Posterior cingulate gyrus (tissue), 11 donors: ENCODE results near the gene CREBBP.

ENCODE experiments used
- DNase-seq, 10 donors: peaks; one replicate each; pipeline versions ENCODE4 v3.0.0 to v3.0.0-alpha.2; 2020 to 2021; ENCODE audit warnings: mixed read lengths in 3 of 10
- intact Hi-C: fragments of 100-400 bp; cut with DNase I; formaldehyde crosslinking; loops from one replicate; pipeline ENCODE4 v1.15.1; 2023

The CREBBP gene

GRCh38 chr16:3858801-3859200 is 21.7 kb downstream of the CREBBP start:
- intact Hi-C loops: no loop called here

DNA sequence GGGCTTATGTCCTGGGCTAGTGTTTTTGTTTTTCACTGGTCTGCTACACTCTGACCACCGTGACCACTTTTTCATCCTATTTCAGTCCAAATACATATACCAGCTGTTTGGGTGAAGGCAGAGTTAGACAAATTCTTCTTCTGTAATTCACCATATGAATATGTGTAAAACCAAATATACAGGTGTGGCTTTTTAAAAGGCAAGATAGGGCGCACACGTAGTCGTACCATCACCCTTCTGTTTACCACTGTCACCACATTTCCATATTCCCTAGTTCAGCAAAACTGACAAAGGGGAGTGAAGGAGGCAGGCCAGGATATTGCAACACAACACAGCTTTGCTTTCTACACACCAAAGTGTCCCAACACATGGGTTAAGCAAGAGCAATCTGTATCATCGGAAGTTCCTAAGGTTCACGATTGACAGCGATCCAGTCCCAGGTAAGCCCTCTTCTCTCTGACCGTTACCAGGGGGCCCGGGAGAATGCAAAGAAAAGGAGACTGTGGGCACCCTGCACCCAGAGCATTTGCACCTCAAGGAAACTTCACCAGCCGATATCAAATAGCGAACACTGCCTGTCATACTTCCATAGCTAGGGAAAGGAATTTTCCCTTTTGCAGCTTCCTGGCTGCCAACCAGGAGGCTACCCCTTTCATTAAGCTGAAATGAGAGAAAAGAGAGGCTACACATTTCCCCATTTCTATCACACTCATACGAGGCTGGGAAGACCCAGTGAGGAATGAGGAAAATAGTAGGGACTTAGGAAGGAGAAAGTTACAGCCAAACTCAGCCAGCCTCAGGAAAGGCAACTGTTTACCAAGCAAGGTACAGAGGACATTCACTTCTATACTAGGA is 23.1 kb downstream of the CREBBP start:
- intact Hi-C loops: no loop called here
- DNase-seq: no peak

More at GRCh38 chr16:3858801-3859200, 21.7 kb downstream of the CREBBP start:
- no peak for DNase-seq

GRCh38 chr16:3856367-3857141 is 24.0 kb downstream of the CREBBP start:
- intact Hi-C loops: no loop called here
- DNase-seq: no peak

DNA sequence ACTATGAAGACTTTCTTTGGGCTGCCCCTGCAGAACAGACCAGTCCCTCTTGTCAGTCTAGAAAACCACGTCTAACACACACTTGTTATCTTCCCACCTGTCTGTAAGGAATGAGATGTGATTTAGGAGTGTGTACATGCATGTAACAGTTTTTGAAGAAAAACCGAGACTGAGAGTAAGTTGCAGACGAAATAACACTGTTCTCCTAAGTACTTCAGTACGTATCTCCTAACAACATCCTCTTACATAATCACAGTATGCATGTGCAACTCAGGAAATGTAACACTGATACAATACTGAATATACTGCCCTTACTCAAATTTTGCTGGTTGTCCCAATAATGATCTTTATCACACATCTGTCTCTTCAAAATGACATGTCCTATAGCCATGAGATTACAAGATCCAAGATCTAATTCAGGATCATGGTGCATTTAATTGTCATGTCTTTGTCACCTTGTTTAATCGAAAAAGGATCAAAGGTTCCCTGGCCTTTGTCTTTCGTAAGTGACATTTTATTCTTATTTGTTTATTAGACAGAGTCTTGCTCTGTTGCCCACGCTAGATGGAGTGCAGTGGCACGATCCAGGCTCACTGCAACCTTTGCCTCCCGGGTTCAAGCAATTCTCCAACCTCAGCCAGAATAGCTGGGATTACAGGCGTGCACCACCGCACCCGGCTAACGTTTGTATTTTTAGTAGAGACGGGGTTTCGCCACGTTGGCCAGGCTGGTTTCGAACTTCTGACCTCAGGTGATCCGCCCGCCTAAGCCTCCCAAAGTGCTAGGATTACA is 25.6 kb downstream of the CREBBP start:
- no peak for DNase-seq
- intact Hi-C loops: no loop called here

DNA sequence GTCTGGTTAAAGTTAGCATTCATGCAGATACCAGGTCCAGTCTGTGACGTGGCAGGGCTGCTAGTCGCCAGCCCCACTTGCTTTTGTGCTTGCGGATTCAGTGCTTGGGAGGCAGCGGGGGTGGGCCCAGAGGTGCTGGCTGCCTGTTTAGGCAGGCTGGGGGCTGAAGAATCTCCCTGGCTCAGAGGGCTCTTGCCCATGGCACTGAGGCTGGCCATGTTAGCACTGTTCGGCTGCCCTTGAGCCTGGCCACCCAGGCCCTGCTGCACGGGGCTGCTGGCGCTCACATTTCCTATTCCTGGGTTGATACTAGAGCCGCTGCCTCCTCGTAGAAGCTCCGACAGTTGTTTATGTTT is 30.0 kb downstream of the CREBBP start:
- intact Hi-C loops: no loop called here
- peak in 2 of 10 donors; percentile 76 to 85 for DNase-seq

DNA sequence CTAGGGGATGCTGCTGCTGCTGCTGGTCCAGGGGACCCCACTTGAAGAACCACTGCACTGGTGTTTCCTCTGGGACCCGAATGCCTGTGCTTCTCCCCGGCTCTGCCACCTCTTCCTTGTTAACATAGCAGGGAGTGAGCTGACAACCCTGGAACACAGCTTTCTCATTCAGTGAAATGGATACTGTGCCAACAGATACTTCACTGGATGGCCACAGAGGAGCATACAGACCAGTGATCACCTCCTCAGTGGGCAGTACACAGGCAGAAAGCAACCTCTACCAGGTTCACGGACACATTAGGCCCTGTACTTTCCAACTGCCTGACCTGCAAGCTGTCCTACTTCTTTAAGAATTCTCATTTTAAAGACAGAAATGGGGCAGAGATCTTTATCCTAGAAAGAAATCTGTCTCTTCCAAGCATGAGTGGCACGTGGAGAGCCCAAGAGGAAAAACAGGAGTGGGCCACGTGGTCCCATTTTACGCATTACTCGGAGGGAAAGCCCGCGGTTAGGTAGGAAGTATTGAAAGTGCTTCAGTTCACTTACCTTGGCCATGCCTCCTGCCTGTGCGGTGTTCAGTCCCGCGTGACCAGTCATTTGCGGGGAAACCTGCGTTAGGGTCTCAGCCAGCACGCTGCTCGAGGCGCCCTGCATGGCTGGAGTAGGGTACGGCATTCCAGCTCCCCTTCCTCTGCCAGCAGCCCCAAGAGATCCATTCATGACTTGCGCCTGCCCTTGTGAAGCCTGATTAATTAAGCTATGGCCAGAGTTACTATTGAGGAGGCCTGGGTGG is 30.6 kb downstream of the CREBBP start:
- no peak for DNase-seq
- intact Hi-C loops: no loop called here

- intact Hi-C loops: no loop called here
- DNase-seq: no peak
Measured at GRCh38 chr16:3846595-3847091, 33.9 kb downstream of the CREBBP start.

DNA sequence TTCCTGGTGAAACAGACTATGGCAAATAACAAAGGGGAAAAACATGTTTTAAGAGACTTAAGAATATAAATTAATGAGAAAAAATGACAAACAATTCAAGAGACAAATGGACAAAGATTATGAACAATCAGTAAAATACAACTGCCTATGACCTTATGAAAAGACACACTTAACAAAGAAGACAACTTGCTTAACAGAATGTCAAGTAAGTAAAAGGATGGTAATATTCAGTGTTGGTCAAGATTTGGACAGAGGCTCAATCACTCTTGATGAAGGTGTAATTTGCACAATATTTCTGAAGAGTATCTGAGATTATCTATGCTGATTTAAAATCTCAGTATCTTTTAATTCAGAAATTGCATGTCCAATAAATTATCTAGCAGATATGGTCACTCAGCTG is 34.4 kb downstream of the CREBBP start:
- DNase-seq: no peak
- intact Hi-C loops: no loop called here

DNA sequence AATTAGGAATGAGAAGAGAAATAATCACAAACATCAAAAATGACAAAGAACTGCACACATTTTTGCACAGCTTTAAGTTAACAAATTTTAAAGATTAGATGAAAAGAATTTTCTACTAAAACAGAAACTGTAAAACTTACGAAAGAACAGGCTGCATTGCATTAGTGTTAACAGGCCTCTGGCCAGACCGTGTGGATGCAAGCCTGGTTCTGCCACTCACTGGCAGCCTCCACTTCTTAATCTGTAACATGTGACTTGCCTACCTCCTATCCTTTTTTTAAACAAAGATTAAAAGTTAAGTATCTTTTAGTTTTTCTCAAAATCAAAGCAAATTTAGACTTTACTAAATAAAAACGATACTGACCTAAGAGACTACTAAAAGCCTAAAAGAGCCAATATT is 37.5 kb downstream of the CREBBP start:
- intact Hi-C loops: no loop called here
- DNase-seq: no peak

DNA sequence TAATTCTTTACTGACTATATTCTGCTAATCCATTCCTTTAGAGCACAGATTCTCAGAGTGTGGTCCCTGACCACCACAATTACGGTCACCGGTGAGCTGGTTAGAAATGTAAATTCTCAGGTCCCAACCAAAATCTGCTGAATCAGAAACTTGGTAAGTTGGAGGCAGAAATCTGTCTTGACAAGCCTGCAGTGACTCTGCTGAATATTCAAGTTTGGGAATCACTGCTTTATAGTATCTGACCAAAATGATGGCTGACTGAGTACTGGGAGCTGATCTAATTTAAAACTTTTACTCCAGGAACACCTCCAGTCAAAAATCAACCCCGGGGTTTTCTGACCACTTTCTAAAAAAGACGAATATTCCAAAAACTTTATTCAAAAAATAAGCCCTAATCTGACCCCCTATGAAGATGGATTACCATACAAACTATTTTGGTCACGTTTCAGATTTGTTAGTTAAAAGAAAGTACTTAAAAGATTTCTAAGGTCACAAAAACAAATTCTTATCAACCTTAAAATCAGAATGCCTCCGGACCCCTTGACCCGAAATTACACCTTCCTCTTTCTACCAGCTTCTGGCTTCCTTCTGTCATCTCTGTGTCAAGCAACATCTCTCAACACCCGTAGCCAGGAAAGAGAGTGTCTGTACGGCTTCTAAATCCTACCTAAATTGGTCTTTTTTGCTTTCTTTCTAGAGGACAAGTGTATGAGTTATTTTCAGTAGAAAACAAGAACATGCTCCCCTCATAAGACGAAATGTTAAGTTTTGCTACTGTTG is 38.6 kb downstream of the CREBBP start:
- intact Hi-C loops: no loop called here
- DNase-seq: no peak

DNA sequence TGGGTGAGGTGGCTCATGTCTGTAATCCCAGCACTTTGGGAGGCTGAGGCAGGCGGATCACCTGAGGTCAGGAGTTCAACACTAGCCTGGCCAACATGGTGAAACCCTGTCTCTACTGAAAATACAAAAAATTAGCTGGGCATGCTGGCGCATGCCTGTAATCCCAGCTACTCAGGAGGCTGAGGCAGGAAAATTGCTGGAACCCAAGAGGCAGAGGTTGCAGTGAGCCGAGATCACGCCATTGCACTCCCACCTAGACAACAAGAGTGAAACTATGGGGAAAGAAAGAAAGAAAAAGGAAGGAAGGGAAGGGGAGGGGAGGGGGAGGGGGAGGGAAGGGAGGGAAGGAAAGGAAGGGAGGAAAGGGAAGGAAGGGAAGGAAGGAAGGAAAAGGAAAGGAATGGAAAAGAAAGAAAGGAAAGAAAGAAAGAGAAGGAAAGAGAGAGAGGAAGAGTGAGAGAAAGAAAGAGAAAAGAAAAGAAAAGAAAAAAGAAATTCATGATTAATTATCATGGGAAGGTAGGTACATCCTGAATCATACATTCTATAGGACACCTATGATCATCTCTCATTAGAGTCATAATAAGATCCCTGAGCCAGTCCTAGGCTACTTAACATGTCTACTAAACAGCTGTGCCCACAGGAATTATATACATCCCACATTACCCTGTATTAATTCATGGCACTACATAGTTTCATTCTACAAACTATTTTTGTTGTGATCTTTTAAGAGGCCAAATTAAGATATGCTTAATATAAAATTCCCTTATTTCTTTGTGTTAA is 40.9 kb downstream of the CREBBP start:
- DNase-seq: no peak
- intact Hi-C loops: no loop called here

DNA sequence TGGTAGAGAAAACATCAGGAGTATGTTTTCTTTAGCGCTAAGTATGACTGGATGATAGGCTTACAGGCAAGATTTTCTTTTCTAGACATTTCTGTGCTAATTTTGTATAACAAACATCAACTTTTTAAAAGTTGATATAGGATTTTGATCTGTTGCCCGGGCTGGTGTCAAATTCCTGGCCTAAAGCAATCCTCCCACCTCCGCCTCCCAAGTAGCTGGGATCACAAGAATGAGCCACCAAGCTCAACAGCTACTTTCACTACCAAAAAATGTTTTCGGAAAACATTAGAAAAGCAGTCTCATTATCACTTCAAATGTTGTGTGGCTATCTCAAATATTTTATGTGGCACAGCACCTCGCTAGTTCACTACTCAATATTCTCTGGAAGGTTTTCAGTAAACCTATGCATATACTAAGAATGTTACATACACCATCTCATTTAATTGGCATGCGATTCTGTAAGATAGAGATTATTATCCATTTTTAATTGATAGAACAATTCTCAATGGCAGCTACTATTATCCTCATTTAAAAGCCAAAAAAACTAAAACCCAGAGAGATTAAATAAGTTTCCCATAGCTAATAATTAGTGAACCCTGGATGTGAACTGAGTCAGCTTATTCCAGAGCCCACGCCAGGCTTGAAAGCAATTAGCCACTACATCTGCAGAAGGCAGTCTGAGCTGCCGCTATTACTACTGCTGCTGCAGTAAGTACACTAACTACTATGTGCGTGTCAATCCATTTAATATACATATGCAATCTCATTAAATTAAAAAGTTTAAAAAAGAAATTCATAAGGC is 41.7 kb downstream of the CREBBP start:
- no peak for DNase-seq
- intact Hi-C loops: no loop called here

DNA sequence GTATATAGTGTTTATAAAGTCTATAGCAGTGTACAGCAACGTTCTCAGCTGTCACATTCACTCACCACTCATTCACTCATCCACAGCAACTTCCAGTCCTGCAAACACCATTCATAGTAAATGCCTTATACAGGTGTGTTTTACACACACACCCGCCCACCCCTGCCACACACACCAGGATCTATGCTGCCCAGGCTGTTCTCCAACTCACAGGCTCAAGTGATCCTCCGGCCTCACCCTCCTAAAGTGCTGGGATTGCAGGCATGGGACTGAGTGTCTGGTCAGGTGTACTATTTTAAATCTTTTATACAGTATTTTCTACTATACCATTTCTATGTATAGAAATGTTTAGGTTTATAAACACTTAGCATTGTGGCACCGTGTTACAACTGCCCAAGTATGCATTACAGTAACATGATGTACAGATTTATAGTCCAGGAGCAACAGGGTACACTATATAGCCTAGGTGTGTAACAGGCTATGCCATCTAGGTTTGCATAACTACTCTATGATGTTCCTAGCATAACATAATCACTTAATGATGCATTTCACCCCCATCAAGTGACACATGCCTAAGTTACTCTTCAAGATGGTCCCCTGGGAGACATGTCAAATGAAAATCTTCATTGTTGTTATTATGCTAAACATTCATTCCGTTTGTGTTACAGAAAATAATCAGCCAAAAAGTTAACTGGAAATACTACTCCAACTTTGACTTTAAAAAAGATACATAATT is 42.5 kb downstream of the CREBBP start:
- intact Hi-C loops: no loop called here
- DNase-seq: no peak

- intact Hi-C loops: no loop called here
- no peak for DNase-seq
Measured at GRCh38 chr16:3836641-3837040, 43.9 kb downstream of the CREBBP start.

- DNase-seq: no peak
- intact Hi-C loops: no loop called here
Measured at GRCh38 chr16:3835089-3835602, 45.4 kb downstream of the CREBBP start.

GRCh38 chr16:3832668-3833067 is 47.8 kb downstream of the CREBBP start:
- intact Hi-C loops: no loop called here
- DNase-seq: no peak
